ENCODE results near the gene MAPKAPK2. TPM values are rescaled to one million over a fixed set of nuclear protein-coding genes. Genes with fewer than 3 reads are reported as not detected.

The MAPKAPK2 gene
- total and polyA plus RNA-seq, 2 of the 13 experiments (the other 11 are each of a cell fraction or from before 2014, with no cell fraction given): 16.6 to 34.0 TPM

DNA sequence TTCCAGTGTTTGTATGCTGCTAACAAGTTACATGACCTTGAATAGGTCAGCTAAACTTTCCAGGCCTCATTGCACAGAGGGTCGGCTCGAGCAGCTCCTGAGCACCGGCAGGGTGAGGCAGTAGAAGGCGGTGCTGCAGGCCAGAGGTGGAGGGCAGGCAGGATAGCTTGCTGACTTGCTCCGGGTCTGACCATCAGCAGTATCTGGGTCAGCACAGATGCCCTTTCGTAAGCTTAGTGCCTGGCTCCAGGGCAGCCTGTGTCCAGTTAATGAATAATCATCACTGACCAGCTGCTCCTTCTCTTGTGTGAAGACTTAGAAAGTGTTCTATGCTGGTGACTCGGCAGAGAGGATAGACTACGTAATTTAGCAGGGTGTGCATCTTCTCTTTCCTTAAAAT, 6.9 kb downstream of the MAPKAPK2 start (continued):
- TF ChIP-seq, protein P1, sequence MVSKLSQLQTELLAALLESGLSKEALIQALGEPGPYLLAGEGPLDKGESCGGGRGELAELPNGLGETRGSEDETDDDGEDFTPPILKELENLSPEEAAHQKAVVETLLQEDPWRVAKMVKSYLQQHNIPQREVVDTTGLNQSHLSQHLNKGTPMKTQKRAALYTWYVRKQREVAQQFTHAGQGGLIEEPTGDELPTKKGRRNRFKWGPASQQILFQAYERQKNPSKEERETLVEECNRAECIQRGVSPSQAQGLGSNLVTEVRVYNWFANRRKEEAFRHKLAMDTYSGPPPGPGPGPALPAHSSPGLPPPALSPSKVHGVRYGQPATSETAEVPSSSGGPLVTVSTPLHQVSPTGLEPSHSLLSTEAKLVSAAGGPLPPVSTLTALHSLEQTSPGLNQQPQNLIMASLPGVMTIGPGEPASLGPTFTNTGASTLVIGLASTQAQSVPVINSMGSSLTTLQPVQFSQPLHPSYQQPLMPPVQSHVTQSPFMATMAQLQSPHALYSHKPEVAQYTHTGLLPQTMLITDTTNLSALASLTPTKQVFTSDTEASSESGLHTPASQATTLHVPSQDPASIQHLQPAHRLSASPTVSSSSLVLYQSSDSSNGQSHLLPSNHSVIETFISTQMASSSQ (IDR thresholded peaks at IDR 0.05; ENCODE audit: low read depth): peak; percentile 48; the same call in 1 of the 2 replicates
- TF ChIP-seq, protein P1 (CRISPR knock-in tag; IDR thresholded peaks at IDR 0.05; ENCODE audit: borderline replicate concordance): peak; percentile 69
- peak; percentile 59 for TF ChIP-seq SALL1 (CRISPR knock-in tag; IDR thresholded peaks at IDR 0.05)
- TF ChIP-seq FIP1L1 (IDR thresholded peaks at IDR 0.05; ENCODE audit: borderline replicate concordance, insufficient read depth, low read depth, low read length): no peak
- no peak for TF ChIP-seq ZNF878 (CRISPR knock-in tag; IDR thresholded peaks at IDR 0.05)
- TF ChIP-seq ZBTB3 (CRISPR knock-in tag; IDR thresholded peaks at IDR 0.05; ENCODE audit: borderline replicate concordance, low read depth): no peak
- TF ChIP-seq ZNF10 (CRISPR knock-in tag; IDR thresholded peaks at IDR 0.05; ENCODE audit: borderline replicate concordance, low read depth): no peak
- no peak for TF ChIP-seq PHF20 (CRISPR knock-in tag; IDR thresholded peaks at IDR 0.05)
- TF ChIP-seq, protein P2, sequence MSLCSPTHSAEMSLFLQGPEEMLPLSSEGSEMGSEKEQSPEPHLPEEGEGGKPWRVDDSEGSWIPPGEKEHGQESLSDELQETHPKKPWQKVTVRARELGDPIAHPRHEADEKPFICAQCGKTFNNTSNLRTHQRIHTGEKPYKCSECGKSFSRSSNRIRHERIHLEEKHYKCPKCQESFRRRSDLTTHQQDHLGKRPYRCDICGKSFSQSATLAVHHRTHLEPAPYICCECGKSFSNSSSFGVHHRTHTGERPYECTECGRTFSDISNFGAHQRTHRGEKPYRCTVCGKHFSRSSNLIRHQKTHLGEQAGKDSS (CRISPR knock-in tag; IDR thresholded peaks at IDR 0.05; ENCODE audit: borderline replicate concordance, low read depth): no peak
- no peak for TF ChIP-seq FOXM1 (CRISPR knock-in tag; IDR thresholded peaks at IDR 0.05)
- TF ChIP-seq, protein P3, sequence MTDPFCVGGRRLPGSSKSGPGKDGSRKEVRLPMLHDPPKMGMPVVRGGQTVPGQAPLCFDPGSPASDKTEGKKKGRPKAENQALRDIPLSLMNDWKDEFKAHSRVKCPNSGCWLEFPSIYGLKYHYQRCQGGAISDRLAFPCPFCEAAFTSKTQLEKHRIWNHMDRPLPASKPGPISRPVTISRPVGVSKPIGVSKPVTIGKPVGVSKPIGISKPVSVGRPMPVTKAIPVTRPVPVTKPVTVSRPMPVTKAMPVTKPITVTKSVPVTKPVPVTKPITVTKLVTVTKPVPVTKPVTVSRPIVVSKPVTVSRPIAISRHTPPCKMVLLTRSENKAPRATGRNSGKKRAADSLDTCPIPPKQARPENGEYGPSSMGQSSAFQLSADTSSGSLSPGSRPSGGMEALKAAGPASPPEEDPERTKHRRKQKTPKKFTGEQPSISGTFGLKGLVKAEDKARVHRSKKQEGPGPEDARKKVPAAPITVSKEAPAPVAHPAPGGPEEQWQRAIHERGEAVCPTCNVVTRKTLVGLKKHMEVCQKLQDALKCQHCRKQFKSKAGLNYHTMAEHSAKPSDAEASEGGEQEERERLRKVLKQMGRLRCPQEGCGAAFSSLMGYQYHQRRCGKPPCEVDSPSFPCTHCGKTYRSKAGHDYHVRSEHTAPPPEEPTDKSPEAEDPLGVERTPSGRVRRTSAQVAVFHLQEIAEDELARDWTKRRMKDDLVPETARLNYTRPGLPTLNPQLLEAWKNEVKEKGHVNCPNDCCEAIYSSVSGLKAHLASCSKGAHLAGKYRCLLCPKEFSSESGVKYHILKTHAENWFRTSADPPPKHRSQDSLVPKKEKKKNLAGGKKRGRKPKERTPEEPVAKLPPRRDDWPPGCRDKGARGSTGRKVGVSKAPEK (CRISPR knock-in tag; IDR thresholded peaks at IDR 0.05; ENCODE audit: borderline replicate concordance): no peak
- TF ChIP-seq, protein P4, sequence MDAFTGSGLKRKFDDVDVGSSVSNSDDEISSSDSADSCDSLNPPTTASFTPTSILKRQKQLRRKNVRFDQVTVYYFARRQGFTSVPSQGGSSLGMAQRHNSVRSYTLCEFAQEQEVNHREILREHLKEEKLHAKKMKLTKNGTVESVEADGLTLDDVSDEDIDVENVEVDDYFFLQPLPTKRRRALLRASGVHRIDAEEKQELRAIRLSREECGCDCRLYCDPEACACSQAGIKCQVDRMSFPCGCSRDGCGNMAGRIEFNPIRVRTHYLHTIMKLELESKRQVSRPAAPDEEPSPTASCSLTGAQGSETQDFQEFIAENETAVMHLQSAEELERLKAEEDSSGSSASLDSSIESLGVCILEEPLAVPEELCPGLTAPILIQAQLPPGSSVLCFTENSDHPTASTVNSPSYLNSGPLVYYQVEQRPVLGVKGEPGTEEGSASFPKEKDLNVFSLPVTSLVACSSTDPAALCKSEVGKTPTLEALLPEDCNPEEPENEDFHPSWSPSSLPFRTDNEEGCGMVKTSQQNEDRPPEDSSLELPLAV (CRISPR knock-in tag; conservative IDR thresholded peaks at IDR 0.05; ENCODE audit: low read depth): no peak
- TF ChIP-seq ZNF446 (CRISPR knock-in tag; IDR thresholded peaks at IDR 0.05): no peak
- TF ChIP-seq, protein P5, sequence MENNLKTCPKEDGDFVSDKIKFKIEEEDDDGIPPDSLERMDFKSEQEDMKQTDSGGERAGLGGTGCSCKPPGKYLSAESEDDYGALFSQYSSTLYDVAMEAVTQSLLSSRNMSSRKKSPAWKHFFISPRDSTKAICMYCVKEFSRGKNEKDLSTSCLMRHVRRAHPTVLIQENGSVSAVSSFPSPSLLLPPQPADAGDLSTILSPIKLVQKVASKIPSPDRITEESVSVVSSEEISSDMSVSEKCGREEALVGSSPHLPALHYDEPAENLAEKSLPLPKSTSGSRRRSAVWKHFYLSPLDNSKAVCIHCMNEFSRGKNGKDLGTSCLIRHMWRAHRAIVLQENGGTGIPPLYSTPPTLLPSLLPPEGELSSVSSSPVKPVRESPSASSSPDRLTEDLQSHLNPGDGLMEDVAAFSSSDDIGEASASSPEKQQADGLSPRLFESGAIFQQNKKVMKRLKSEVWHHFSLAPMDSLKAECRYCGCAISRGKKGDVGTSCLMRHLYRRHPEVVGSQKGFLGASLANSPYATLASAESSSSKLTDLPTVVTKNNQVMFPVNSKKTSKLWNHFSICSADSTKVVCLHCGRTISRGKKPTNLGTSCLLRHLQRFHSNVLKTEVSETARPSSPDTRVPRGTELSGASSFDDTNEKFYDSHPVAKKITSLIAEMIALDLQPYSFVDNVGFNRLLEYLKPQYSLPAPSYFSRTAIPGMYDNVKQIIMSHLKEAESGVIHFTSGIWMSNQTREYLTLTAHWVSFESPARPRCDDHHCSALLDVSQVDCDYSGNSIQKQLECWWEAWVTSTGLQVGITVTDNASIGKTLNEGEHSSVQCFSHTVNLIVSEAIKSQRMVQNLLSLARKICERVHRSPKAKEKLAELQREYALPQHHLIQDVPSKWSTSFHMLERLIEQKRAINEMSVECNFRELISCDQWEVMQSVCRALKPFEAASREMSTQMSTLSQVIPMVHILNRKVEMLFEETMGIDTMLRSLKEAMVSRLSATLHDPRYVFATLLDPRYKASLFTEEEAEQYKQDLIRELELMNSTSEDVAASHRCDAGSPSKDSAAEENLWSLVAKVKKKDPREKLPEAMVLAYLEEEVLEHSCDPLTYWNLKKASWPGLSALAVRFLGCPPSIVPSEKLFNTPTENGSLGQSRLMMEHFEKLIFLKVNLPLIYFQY (CRISPR knock-in tag; IDR thresholded peaks at IDR 0.05; ENCODE audit: borderline replicate concordance): peak; percentile 95; the same call in 1 of the 2 replicates
- TF ChIP-seq HDAC2 (CRISPR knock-in tag; IDR thresholded peaks at IDR 0.05): 0 out of 2 replicates have a peak, but pooled peaks have one; percentile 21
- no peak for TF ChIP-seq ZNF703 (CRISPR knock-in tag; IDR thresholded peaks at IDR 0.05; ENCODE audit: borderline replicate concordance)
